Liver (tissue), 3 donors: ENCODE results near the gene CCND1.

Source experiments
- ATF3 ChIP-seq: IDR thresholded peaks from 2 replicates; pipeline ENCODE4 v1.6.1; 2016; ENCODE audit warnings: antibody characterized with exemption
- CTCF ChIP-seq: fragments of 150-350 bp; IDR thresholded peaks from 2 replicates; pipeline ENCODE4 v1.5.1; 2017; ENCODE audit warnings: improper control_type of control experiment, low read depth, low read length; ENCODE audit not compliant: missing input control
- EGR1 ChIP-seq, 2 donors: IDR thresholded peaks; 2 replicates each; pipeline ENCODE4 v1.6.1; 2016 to 2018; ENCODE audit warnings: antibody characterized with exemption in 2 of 2, low read depth in 2 of 2
- GABPA ChIP-seq, 2 donors: IDR thresholded peaks in 1 of 2; conservative IDR thresholded peaks in 1 of 2; 2 replicates each; pipeline ENCODE4 v1.6.1; 2016; ENCODE audit warnings: antibody characterized with exemption in 2 of 2, mild to moderate bottlenecking in 1 of 2, moderate library complexity in 1 of 2
- HNF4A ChIP-seq, 2 donors: conservative IDR thresholded peaks; 2 replicates each; pipeline ENCODE4 v1.6.1; 2016; ENCODE audit warnings: antibody characterized with exemption in 2 of 2, mild to moderate bottlenecking in 2 of 2
- JUND ChIP-seq, 2 donors: IDR thresholded peaks; 2 replicates each; pipeline ENCODE4 v1.6.1; 2016; ENCODE audit warnings: antibody characterized with exemption in 2 of 2
- MAX ChIP-seq: IDR thresholded peaks from 2 replicates; pipeline ENCODE4 v1.6.1; 2016; ENCODE audit warnings: antibody characterized with exemption
- RAD21 ChIP-seq, 2 donors: IDR thresholded peaks; 2 replicates each; pipeline ENCODE4 v1.6.1; 2016; ENCODE audit warnings: antibody characterized with exemption in 2 of 2, mild to moderate bottlenecking in 2 of 2
- REST ChIP-seq: IDR thresholded peaks from 2 replicates; pipeline ENCODE4 v1.6.1; 2016; ENCODE audit warnings: antibody characterized with exemption, mild to moderate bottlenecking
- SP1 ChIP-seq: IDR thresholded peaks from 2 replicates; pipeline ENCODE4 v1.6.1; 2018; ENCODE audit warnings: antibody characterized with exemption, mild to moderate bottlenecking
- YY1 ChIP-seq: IDR thresholded peaks from 2 replicates; pipeline ENCODE4 v1.6.1; 2016; ENCODE audit warnings: antibody characterized with exemption, mild to moderate bottlenecking
- donor health status: healthy.
- donor health status: healthy.

GRCh38 chr11:69691463-69691862 lies 50.5 kb downstream of the CCND1 start:
- TF ChIP-seq CTCF (no peak), ATF3 (no peak), GABPA (IDR thresholded peaks at IDR 0.05 in 1 of 2, conservative IDR thresholded peaks at IDR 0.05 in 1 of 2) (no peak), EGR1 (IDR thresholded peaks at IDR 0.05; ENCODE audit: low read depth in 2 of 2) (no peak), MAX (no peak), JUND (IDR thresholded peaks at IDR 0.05) (no peak), RAD21 (IDR thresholded peaks at IDR 0.05) (no peak), REST (no peak), SP1 (no peak), HNF4A (conservative IDR thresholded peaks at IDR 0.05) (no peak), YY1 (no peak)
